ENCODE results near the gene OR51V1.

DNA sequence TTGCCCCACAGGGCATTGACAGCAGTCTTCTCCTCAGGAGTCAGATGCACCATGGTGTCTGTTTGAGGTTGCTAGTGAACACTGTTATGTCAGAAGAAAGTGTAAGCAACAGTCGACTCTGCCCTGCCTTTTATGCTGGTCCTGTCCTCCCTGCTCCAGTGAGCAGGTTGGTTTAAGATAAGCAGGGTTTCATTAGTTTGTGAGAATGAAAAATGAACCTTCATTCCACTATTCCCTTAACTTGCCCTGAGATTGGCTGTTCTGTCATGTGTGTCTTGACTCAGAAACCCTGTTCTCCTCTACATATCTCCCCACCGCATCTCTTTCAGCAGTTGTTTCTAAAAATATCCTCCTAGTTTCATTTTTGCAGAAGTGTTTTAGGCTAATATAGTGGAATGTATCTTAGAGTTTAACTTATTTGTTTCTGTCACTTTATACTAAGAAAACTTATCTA lies 33.9 kb upstream of the OR51V1 start, which contains the start of gene HBD:
- TF ChIP-seq POLR2A (IDR thresholded peaks at IDR 0.05; ENCODE audit: low read depth, low read length) (no peak), POLR2AphosphoS5 (IDR thresholded peaks at IDR 0.05; ENCODE audit: low read depth, low read length) (no peak)

Data from GM12892 (cell line).